Panc1 (cell line): ENCODE results near the gene TBX21.

ENCODE experiments used
- CTCF ChIP-seq: fragments of 450-650 bp; IDR thresholded peaks from 2 replicates; pipeline ENCODE4 v1.5.1; 2017; ENCODE audit warnings: mild to moderate bottlenecking
- POLR2AphosphoS5 ChIP-seq: IDR thresholded peaks from 2 replicates; pipeline ENCODE4 v1.6.1; 2012; ENCODE audit warnings: mild to moderate bottlenecking, low read depth, low read length, moderate library complexity
- REST ChIP-seq, 2 experiments: IDR thresholded peaks; 2 replicates each; pipeline ENCODE4 v1.6.1; 2011 to 2012; ENCODE audit warnings: low read depth in 2 of 2, control low read depth in 1 of 2, low read length in 1 of 2, mild to moderate bottlenecking in 1 of 2, moderate library complexity in 1 of 2; ENCODE audit not compliant: insufficient read depth in 1 of 2
- SIN3A ChIP-seq: IDR thresholded peaks from 2 replicates; pipeline ENCODE4 v1.6.1; 2012; ENCODE audit warnings: low read depth, mild to moderate bottlenecking, low read length, moderate library complexity, borderline replicate concordance; ENCODE audit not compliant: insufficient read depth
- TCF7L2 ChIP-seq: IDR thresholded peaks from 2 replicates; pipeline ENCODE4 v1.6.1; 2011; ENCODE audit warnings: mild to moderate bottlenecking, low read depth, low read length, inconsistent platforms

- TF ChIP-seq CTCF (peak; percentile 100), POLR2AphosphoS5 (no peak), REST (IDR thresholded peaks at IDR 0.05; ENCODE audit: insufficient read depth in 1 of 2, low read depth in 2 of 2, low read length in 1 of 2) (no peak), SIN3A (no peak), TCF7L2 (no peak)
These were observed 34.1 kb upstream of the TBX21 start for GRCh38 chr17:47698749-47699535.
